Right kidney (tissue), 1 donor: ENCODE results near the gene CBFA2T2.
"Not testable (repeated sequence)": the region's sequence is repeated elsewhere in the genome, so short reads cannot be mapped to it uniquely, and the experiment has no call there.

Experiments used
- DNase-seq: peaks from one replicate; pipeline ENCODE4 v3.0.0-alpha.2; 2016

Gene CBFA2T2

DNA sequence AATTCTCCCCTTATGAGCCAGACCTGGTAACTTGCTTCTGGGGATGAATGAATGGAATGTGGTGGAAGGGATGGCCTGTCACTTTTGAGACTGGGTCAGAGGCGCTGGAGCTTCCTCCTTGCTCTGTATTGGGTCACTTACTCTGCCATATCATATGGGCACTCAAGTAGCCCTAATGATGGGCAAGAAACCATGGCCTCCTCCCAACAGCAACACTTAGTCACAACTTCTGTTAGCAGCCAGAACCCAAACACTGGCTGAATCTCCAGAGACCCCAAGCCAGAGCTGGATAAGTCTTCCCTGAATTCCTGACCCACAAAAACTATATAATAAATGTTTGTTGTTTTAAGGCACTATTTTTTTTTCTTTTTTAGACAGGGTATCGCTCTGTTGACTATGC, 190.8 kb downstream of the CBFA2T2 start:
- DNase-seq = no peak

- no peak for DNase-seq
Measured at GRCh38 chr20:33681288-33681687, 191.4 kb downstream of the CBFA2T2 start.

GRCh38 chr20:33681728-33682353, 191.9 kb downstream of the CBFA2T2 start:
- no peak for DNase-seq

GRCh38 chr20:33684533-33685327, 194.8 kb downstream of the CBFA2T2 start:
- DNase-seq = no peak

- DNase-seq = no peak
Measured at GRCh38 chr20:33685328-33686099, 195.6 kb downstream of the CBFA2T2 start.

GRCh38 chr20:33686100-33686983, 196.4 kb downstream of the CBFA2T2 start, which contains the start of gene E2F1:
Gene E2F1 (minus strand): TSS chr20:33686385. CDS start chr20:33686264, 121 bp downstream.
- peak; percentile 61 for DNase-seq

DNA sequence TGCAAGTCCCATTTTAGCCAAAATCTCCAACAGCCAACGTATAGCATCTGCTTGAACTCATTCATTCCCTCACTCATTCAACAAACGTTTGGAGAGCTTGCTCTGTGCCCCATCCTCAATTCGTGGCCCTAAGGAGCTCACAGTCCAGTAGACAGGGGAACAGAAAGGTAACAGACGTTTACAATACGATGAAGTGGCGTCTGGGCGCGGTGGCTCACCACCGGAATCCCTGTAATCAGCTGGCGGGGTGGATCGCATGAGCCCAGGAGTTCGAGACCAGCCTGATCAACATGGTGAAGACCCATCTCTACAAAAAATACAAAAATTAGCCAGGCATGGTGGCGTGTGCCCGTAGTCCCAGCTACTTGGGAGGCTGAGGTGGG, 197.1 kb downstream of the CBFA2T2 start:
- no peak for DNase-seq

- no peak for DNase-seq
Measured at GRCh38 chr20:33687370-33687915, 197.5 kb downstream of the CBFA2T2 start.

DNA sequence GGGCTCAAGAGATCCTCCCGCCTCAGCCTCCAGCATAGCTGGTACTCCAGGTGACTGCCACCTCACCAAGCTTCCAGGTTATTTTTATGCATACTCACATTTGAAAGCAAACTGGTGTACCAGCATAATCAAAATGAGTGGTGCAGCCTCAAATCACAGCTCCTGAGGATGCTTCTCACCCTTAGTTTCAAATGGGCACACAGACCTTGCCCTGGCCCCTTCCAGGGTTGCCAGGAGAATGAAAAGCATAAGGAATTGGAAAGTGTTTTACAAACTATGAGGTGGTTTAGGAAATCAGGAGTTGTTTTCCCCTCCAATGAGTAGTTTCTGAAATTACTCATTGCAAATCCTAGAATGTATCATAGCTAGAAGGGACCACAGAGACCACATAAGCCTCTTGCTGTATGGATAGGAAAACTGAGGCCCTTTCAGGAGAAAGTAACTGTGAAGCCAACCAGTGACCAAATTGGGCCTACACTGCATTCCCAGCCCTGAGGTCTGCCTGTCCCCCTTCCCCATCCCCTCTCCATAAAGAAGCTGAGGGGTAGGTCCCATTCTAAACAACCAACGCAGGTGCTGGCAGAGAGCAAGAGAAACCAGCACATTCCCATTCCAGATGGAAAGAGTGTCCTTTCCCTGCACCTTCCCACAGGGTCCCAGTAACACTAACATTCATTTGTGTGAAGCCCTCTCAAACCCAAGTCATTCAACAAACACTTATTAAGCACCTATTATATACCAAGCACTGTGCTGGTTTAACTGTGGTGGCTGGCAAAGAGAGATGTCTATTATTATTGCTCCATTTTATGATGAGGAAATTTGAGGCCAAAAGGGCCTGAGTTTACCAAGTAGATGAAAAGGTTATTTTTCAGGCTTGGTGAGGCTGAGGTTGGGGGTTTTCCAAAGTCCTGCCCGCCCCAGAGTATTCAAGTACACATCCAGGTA, 198.4 kb downstream of the CBFA2T2 start:
- no peak for DNase-seq

GRCh38 chr20:33688938-33689424, 199.1 kb downstream of the CBFA2T2 start:
- DNase-seq = no peak

GRCh38 chr20:33689493-33689892, 199.6 kb downstream of the CBFA2T2 start:
- DNase-seq = no peak

- no peak for DNase-seq
Measured at GRCh38 chr20:33689973-33690372, 200.1 kb downstream of the CBFA2T2 start.

DNA sequence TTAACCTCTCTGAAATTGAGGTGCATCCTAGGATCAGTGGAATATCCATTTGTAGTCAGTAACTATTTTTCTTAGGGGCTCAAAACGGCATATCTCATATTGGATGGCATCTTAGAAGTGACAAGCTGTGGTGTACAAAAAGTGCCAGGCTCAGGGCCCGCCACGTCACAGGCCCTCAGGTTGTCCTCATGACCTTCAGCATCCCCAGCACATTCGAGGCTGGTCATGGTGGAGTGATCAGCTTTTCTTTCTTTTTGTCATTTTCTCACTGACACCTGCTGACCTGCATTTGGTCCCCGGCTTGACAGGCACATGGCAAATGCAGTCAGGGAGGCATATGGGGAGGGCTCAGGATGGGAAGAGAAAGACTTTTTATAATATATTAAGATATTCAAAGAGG, 203.4 kb downstream of the CBFA2T2 start:
- DNase-seq = no peak

DNA sequence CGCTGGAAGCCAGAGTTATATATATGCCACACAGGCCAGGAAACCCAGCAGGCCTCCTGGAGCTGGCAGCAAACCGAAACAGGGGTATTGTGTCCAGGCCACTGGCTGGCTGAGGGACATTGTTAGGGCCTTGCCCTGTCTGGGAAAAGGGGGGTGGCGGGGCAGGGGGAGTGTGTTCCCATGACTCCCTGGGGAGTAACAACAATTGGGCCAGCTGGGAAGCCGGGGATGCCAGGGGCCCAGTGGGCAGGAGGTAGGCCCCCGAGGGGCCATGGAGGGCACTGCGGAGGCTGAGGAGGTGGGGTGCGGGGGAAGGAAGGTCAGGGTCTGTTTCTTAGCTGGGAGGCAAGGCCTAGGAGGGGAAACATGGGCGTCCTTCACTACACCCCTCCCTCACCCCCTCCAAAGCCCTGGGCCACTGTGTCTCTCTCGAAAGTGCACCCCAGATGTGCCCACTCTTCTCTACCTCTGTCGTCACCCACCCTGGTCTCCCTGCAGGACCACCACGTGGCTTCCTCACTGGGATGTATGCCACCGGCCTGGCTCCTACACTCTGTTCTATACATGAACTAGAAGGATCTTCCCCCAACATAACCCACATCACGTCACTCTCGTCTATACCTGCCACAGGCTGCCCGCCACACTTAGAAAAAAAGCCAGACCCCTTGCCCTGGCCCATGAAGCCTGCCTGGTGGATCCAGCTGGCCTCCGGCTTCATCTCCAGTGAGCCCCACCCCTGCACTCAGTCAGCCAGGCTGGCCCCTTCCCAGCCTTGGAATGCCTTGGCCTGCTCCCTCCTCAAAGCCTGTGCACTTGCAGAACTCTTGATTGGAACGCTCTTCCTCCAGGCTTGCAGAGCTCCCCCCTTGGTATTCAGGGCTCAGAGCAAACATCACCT, 204.1 kb downstream of the CBFA2T2 start:
- no peak for DNase-seq

DNA sequence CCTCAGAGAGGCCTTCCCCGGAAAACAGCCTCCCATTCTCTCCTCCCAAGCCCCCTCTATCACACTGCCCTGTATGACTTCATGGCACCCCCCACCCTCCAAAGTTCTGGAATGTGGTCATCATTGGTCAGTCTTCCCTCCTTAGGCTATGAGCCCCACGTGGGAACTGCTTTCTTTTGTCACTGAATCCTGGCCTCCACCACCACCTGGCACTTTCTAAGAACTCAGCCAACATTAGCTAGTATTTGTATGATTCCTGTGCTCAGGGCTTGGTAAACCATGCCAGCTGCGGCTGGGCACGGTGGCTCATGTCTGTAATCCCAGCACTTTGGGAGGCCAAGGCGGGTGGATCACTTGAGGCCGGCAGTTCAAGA, 204.7 kb downstream of the CBFA2T2 start:
- DNase-seq = no peak

GRCh38 chr20:33696448-33696847, 206.6 kb downstream of the CBFA2T2 start:
- DNase-seq = no peak

GRCh38 chr20:33697129-33697528, 207.2 kb downstream of the CBFA2T2 start:
- no peak for DNase-seq

GRCh38 chr20:33698966-33699365, 209.1 kb downstream of the CBFA2T2 start:
- not testable (repeated sequence) for DNase-seq
